HG02970 (cell line): ENCODE measurements around the gene KCNK7.

Experiments
- ATAC-seq: cut with Tn5 transposase; IDR thresholded peaks from one replicate; pipeline ENCODE4 v1.9.1; 2021; ENCODE audit warnings: mild to moderate bottlenecking, moderate library complexity, moderate number of reproducible peaks; ENCODE audit not compliant: unreplicated experiment, low FRiP score

KCNK7 gene

DNA sequence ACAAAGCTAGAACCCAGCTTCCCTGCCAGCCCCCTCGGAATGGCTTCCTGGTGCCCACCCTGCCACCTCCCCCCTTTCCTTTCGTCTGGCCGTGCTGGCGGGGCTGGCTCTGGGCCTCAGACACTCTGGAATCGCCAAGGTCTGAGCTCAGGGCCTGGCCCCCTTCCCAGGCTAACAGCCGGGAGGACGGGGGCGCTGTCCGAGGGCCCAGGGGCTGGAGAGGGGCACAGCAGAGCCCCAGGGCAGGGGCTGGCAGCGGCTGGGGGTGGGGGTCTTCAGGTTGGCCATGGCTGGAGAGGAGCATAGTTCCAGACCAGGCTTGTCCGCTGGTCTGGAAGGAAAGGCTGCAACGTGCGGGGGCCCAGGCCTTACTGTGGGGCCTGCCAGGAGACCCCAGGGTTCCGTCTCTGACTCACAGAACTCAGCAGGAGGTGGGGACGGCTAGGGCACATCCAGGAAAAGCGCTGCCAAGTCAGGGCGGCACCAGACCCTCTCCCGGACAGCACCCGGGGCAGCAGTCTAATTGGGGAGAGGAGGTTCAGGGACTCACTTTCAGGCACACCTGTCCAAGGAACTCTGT is 36.6 kb downstream of the KCNK7 start:
- no peak for ATAC-seq

DNA sequence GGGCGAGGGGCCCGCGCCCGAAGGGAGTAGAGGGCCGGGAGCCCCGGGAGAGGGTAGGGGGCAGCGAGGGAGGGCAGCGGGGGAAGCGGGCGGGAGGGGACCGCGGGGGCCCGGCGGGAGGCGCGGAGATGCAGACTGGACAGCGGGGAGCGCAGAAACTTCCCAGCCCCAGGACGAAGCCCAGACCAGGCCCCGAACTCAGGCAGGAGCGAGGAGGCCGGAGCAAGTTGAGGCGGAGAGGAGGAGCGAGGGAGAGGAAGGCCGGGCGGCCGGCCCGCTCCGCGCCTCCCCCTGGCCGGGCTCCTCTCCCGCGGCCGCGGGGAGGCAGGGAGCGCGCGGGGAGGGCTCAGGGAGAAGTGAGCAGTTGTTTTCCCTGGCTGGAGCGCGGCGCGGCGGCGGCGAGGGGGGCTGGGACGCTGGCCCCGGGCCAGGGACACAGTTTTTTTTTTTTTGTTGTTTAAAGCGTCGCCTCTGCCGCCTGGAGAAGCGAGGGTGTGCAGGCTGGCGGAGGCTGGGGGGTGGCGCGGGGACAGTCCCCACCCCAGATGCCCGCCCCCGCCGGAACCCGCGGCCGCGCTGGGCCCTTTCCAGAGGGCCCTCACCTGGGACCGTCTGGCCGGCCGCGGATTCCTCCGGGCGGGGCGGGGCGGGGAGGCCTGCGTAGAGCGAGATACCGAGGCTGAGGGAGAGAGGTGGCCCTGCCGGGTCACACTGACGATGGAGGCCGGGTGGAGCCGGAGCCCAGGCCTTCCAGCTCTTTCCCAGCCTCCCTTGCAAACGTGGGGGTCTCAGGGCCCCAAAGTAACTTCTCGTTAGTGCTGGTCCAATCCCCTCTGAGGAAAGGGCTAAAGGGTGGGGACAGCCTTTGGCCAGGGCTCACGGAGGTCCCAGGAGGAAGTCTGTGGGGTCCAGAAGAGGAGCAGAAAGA is 37.3 kb downstream of the KCNK7 start, which contains the start of gene LTBP3:
Gene LTBP3, minus strand, starts transcription at position 358 of the 928 bp plus-strand sequence. CDS start 400 bp downstream, outside the sequence.
- no peak for ATAC-seq

DNA sequence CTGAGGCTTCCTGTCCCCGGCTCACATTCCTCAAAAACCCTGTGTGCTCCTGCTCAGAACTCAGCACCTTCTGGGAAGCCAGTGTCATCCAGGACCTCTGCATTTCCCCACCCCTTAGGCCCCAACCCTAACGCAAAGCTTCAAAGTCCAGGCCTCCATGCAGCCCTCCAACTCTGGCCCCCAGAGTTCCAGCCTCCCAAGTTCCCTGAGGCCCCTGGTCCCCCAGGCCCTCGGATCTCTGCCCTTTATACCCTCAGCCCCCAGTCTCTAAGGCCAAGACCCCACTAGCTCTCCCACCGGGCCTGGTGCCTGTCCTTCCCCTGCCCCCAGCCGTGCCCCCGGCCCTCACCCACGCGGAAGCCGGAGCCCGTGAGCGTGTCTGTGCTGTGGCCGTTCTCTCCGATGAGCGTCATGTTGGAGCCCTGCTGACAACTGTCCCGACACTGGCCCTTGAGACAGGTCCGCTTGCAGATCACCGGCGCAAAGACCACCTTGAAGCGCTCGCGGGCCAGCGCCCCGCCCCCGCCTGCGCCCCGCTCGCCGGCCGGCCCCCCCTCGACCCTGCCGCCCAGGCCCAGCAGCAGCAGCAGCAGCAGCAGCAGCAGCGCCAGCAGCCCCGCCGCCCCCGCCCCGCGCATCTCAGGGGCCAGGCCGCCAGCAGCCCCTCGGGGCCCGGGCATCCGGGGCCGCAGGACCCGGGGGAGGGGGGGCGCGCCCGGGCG is 38.2 kb downstream of the KCNK7 start:
- ATAC-seq: no peak

DNA sequence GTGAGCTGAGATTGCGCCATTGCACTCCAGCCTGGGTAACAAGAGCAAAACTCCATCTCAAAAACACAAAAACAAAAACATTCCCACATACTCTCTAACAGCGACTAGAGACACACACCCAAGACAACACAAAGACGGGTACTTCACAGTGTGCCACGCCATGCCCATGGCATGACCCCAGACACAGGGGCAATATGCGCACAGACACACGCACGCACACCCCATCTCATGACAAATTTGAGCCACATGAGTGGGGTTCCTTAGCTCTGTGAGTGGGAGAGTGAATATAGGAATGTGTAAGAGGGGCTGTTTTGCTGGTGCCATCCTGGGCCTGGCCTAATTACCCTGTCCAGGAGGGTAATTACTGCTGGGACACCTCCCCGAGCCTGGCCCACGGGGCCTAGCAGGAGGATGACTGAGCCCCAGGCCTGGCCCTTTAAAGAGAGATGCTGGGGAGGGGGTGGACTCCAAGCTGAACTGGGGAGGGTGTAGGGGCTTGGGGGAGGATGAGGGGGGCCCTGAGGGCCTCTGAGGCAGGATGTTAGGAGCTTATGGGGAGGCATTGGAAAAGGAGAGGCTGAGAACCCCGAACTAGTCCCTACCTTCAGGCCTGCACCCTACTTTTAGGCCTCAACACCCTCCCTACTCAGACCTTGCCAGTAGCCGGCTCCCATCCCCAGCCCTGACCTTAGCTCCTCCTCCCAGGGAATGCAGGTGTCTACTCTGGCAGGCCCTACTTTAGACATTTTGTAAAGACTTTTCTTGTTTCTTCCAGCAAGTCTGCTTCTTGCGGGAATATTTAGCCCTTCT is 38.9 kb downstream of the KCNK7 start:
- no peak for ATAC-seq

DNA sequence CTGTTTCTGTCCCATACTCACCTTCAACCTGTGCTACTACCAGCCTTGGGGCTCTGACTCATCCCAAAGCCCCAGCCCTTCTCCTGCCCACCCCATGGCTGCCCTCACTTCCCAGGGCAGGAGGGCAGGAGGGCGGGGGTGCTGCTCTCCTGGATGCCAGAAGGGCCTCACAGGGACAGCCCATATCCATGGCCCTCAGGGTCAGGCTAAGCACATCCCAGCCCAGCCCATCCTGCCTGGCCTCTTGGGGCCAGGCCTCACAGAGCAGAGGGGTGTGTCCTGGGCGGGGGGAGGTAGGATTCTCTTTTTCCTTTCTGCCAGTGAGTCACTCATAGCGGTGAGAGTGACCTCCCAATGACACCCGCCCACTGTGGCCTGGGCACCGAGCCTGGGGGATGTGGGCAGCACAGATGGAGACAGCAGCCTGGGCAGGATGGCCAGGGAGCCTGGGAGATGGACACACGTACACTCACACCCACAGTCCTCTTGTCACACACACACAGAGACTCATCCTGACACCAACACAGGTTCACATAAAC is 39.8 kb downstream of the KCNK7 start:
- no peak for ATAC-seq

DNA sequence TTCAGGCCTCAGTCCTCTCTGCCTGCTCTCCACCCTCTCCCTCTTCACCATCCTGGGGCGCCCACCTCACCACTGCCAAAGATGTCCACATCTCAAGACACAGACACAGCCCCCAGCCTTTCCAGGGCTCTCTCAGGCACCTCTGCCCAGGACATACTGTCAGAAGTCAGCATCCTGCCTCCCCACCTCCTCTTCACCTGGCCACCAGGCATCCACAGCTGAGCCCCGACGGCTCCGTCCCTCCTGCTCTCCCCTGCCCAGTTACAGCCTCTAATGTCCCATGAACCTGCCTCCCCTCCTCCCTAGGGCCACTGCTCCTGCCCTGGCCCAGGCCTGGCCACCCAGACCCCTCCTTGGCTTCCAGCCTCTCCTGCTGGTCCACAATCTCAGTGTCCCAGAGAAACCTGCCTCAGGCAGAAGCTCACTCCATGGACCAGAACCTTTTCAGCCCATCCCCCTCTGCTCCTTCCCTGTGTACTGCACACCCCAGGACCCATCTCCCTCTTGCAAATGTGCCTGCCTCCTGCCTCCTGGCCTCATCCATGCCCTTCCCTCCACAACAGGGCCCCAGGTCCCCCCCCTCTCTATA is 40.7 kb downstream of the KCNK7 start:
- ATAC-seq: no peak

DNA sequence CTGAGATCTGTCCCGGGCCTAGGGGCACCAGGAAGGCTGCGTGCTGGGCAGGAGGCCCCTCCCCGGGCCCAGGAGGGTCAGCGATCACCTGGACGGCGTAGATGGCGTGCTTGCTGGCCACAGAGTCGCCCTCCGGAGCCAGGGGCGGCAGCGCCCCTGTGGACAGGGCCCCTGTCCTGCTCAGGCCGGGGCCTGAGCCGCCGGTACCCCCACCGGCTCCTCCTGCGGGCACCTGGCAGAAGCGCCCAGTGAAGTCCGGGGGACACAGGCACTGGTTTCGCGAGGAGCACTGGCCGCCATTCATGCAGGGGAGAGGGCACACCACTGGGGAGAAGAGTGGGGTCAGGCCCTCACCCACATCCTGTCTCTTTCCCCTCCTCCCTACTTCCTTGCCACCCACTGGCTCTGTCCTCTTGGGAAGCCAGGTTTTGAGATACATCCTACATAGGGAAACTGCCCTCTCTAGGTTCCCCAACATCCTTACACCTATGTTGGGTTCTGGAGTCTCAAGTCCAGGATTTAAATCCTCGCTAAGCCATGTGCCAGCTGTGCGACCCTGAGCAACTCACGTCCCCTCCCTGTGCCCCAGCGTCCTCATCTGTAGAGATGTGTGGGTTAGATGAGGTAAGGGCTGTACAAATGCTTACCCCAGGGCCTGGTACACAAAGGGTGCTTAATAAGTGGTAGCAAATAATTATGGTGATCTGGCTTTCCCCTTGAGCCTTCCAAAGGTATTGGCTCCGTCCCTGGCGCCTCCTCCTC is 41.4 kb downstream of the KCNK7 start:
- ATAC-seq: no peak

DNA sequence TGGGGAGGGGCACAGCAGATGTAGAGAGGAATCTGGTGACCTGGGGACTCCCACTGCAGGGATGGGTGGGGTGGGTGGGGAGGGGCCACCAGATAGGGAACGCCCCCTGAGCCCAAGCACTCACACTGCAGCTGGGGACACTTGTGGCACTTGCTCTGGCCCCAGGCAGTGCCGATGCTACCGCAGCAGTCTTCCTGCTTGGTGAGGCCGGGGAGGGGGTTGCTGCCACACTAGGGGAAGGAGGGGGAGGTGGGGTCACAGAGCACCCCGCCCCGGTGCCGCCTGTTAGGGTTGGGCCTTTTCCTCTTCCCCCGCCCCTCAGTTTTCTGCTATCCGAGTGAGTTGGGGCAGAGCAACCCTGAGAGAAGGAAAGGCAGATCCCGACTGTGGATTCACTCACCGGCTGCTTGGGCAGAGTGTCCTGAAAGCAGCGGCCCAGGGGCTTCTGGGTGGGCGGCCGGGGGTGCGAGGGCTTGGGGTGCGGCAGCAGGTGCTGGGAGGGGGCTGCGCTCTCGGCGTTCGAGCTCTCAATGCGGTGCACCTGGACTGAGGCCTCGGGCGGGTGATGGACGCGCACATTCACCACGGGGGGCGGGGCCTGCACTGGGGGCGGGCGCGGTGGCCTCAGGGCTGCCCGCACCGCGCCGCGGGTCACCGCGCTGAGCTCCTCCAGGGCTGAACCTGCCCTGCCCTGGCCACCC is 42.1 kb downstream of the KCNK7 start:
- no peak for ATAC-seq

DNA sequence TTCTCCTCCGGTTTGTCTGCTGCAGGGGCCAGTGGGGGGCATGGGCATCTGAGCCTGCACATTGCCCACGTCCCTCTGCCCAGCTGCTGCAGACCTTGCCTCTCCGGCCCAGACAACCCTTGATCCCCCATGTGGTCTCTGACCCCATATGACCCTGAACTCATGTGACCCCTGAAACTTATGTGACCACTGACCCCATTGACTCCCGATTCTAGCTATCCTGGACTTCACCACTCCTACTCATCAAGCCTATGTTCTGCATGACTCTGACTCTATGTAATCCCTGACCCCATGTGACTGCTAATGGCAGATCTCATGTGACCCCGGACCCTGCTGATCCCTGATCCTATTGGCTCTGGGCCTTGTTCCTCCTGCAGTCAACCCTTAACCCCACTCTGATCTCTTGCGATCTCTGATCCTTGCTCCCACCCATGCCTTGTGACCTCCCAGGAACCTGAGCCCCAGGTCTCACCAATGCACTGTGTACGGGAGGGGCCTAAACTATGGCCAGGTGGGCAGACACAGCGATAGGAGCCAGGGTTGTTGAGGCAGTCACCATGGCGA is 43.1 kb downstream of the KCNK7 start:
- ATAC-seq: no peak

DNA sequence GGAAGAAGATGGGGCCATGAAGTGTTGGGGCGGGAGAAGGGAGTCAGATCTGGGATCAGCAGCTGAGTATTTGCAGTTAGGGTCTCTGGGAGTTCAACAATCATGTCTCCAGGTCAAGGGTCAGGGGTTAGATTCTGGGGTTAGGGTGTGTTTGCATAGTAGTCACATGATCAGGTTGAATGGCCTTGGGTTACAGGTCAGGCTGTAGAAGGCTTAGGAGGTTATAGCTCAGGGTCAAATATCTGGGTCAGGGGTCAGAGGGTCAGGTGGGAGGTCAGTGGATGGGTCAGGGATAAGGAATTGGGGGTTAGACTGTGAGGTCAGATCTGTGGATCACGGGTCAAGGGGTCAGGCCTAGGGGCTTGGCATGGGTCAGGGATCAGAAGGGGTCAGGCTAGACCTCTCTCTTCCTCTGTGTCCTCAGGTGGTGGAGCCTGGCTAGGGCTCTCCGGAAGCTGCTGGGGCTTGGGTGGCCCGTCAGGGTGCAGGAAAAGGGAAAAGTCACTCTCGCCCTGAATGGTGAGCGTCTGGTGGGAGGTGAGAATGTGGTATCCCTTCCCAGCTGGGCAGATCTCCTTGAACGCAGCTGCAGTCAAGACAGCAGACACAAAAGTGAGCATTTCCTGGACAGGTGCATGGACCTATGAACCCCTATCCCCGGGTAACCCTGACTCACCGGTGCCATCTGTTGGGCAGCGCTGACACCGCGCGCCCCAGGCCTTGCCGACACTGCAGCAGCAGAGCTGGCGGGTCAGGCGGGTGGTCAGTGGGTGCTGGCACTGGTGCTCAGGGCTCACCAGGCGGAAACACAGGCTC is 43.8 kb downstream of the KCNK7 start:
- ATAC-seq: no peak

DNA sequence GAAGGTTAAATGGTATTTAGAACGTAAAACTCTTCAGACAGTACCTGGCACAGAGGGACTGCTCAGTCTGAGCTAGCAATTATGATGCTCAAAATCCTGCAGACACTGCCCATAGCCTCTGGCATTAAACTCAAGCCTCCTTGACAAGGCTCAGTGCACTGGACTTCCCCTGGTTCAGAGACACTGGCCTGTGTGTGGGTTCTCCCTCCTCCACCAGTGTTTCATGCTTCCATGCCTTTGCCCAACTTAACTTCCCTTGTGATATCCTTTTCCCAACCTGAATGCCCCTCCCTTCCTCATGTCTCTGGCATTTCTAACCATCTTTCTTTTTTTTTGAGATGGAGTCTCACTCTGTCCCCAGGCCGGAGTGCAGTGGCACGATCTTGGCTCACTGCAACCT is 46.5 kb downstream of the KCNK7 start:
- ATAC-seq: no peak

DNA sequence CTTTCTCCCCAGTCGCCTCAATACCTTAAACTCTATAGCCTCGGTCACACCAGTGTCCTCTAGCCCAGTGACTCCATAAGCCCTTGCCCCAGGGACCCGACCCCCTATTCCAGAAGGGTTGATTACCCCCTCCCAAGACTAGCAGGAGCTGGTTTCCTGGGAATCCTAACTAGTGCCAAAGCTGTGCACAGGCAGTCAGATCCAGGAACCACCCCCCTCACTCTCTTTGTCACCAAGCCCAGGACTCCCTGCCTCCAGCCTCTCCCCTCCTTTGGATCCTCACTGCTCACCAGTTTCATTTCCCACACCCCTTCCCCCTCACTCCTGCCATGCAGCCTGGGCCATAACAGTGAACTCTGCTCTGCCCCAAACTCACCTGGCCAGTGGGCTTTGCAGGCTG is 47.2 kb downstream of the KCNK7 start:
- no peak for ATAC-seq

DNA sequence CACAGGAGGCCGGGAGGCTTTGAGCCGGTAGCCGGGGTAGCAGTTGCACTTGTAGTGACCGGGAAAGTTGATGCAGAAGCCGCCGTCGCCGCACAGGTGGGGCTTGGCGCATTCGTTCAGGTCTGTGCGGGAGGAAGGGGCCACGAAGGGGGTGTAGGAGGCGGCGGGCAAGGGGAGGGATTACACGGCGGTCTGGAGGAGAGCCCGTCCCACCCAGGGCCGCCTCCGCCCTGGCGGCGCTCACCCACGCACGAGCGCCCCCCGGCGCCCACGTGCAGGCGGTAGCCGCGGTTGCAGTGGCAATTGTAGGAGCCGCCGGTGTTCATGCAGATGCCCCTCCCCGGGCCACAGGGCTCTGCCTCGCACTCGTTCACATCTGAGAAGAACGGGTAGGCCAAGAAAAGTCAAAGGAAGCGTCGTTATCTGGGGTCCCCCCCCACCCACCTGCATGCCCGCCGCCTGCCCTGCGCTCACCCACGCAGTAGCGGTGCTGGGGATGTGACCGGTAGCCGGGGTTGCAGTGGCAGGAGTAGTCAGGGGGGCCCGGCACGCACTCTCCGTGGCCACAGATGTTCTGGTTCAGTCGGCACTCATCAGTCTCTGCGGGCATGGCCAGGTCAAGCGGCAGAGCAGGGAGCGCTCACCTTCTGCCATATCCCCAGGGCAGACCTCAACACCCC is 48.0 kb downstream of the KCNK7 start:
- no peak for ATAC-seq

DNA sequence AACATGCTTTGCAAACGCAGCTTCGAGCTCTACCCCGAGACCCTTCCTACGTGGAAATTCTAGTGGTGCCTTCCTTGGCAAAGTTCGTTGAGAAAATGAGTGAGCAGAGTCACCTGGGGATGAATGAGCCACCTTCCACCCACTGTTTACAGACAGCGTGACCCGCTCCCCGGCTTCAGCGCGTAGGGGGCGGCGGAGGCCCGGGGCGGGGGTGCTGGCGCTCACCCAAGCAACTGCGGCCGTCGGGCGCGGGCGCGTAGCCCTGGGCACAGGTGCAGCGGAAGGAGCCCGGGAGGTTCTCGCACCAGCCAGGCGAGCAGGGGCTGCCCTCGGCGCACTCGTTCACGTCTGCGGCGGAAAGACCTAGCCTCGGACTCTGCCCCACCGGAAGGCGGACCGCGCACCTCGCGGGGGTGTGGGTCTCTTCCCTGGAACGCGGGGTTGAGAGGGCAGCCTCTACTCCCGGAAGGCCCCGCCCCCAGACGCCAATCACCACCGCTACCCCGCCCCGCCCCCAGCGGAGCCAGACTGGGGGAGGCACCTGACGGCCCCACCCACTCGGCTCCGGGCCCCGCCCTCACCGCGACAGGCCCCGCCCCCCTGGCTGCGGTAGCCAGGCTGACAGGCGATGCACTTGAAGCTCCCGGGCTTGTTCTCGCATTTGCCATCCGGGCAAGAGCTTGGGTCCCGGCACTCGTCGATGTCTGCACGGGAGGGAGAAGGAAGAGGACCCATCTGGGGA is 49.2 kb downstream of the KCNK7 start:
- ATAC-seq: peak; percentile 63

DNA sequence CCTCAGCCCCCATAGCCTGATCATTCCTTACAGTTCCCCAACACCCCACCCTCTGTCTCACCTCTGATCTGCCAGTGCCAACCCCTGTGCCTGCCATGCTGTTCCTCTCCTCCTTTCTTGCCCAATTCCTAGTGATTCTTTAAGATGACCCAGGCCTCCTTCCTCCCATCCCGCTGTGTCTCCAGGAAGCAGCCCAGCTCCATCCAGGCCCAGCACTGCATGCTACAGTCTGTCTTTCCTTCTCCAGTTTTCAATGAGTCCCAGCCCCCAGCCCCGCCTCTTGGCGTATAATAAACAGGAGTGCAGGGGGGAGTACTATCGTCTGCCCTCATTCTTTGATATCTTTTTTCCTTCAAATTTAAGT is 49.8 kb downstream of the KCNK7 start:
- ATAC-seq: no peak
